GM10248 (cell line): ENCODE data around the gene TMEM184B.

ENCODE experiments used
- CTCF ChIA-PET: fragments of 300-600 bp; sonication (Branson Sonifier 250); formaldehyde crosslinking; extraction: SDS; loops from one replicate; lab custom pipeline; 2021; ENCODE audit warnings: antibody characterized with exemption; lab: Yijun Ruan, JAX
- POLR2A ChIA-PET: fragments of 350-650 bp; sonication (Branson Sonifier 250); formaldehyde crosslinking; extraction: SDS; loops from one replicate; lab custom pipeline; 2020; ENCODE audit warnings: antibody characterized with exemption; lab: Yijun Ruan, JAX
- DNase-seq: peaks from one replicate; pipeline ENCODE4 v3.0.0; 2012; ENCODE audit errors: extremely low spot score
- CTCF ChIP-seq: IDR thresholded peaks from 2 replicates; pipeline ENCODE4 v1.5.1; 2012; ENCODE audit warnings: mild to moderate bottlenecking, low read depth; ENCODE audit errors: extremely low read depth, missing control alignments, control extremely low read depth

TMEM184B gene

DNA sequence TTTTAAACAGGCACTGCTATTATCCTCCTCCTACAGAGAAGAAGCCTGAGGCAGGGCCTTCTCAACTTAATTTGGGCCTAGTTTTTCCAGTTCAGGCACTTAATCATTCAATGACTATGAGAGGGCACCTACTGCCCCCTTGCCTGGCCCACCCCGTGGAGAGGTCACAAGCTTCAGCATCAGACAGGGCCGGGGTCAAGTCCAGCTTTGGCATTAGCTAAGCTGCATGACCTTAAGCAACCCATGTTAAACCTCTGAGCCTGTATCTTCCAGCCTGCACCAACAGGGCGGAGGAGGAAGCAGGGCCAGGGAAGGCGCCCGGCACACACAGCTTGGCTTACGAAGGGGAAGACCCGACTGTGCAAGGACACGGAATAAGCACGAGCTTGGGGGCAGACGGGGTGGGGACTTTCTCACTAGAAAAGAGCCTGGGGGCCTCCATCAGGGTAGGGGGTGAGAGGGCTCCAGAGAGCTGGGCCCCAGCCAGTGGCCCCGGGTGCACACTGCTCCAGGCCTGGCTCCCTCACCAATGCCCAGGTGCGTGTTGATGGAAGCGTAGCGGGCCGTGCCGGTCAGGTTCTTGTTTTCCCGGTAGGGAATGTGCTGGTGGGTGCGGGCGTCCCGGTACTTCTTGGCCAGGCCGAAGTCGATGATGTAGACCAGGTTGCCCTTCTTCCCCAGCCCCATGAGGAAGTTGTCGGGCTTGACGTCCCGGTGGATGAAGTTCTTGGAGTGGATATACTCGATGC lies 27.6 kb upstream of the TMEM184B start:
- no peak for DNase-seq
- ChIA-PET POLR2A (no interaction called here), CTCF (interaction anchor here (0.7 kb wide), 1 partner anchor 11 kb away, joined by 3 read pairs; no protein-coding TSS in a partner anchor)
- no peak for TF ChIP-seq CTCF

DNA sequence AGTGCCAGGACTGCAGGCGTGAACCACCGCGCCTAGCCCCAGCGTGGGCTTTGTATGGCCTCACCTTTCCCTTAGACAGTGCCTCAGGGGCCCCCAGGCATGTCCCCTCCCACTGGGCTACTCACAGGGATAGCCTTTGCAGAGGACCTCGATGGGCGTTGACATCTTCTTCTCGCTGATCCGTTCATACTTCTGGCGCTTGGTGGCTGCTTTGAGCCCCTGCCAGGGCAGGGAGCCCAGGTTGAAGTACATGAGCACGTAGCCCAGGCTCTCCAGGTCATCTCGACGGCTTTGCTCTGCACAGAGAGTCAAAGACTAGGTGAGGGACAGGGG lies 26.9 kb upstream of the TMEM184B start:
- ChIA-PET POLR2A (no interaction called here), CTCF (no interaction called here)
- DNase-seq, result no peak
- TF ChIP-seq CTCF, result no peak

- CTCF ChIA-PET, result interaction anchor here (1.0 to 1.8 kb wide), 6 partner anchors 8 to 34 kb away, joined by 3 to 6 read pairs (median 3); no protein-coding TSS in a partner anchor
- POLR2A ChIA-PET, result interaction anchor here (0.6 kb wide), 1 partner anchor 182 kb away, joined by 6 read pairs; no protein-coding TSS in a partner anchor
- peak; percentile 62 for DNase-seq
- peak; percentile 46 for TF ChIP-seq CTCF
Observed at GRCh38 chr22:38298312-38299005, 25.6 kb upstream of the TMEM184B start.

- TF ChIP-seq CTCF, result no peak
- CTCF ChIA-PET, result no interaction called here
Observed at GRCh38 chr22:38296372-38296771, 23.6 kb upstream of the TMEM184B start.

GRCh38 chr22:38295863-38296262 lies 23.1 kb upstream of the TMEM184B start:
- no peak for TF ChIP-seq CTCF
- CTCF ChIA-PET, result no interaction called here
- POLR2A ChIA-PET, result interaction anchor here (0.8 kb wide), 1 partner anchor 9 kb away, joined by 3 read pairs; no protein-coding TSS in a partner anchor
- no peak for DNase-seq

More at GRCh38 chr22:38296372-38296771, 23.6 kb upstream of the TMEM184B start:
- POLR2A ChIA-PET, result interaction anchor here (0.8 kb wide), 1 partner anchor 9 kb away, joined by 3 read pairs; no protein-coding TSS in a partner anchor
- no peak for DNase-seq

GRCh38 chr22:38295339-38295738 lies 22.5 kb upstream of the TMEM184B start:
- no peak for DNase-seq
- CTCF ChIA-PET, result no interaction called here
- POLR2A ChIA-PET, result no interaction called here
- no peak for TF ChIP-seq CTCF
